Naive thymus-derived CD8-positive, alpha-beta T cell (primary cell): ENCODE data around the gene TERF2IP. TPM values are rescaled to one million over a fixed set of nuclear protein-coding genes. Genes with fewer than 3 reads are reported as not detected.

Experiments used
- ATAC-seq, 2 donors: fragments of 150-1000 bp; cut with Tn5 transposase in 1 of 2; sonication (Bioruptor Pico), chemical (Tn5 transposase) in 1 of 2; 1 replicate in 1 of 2; 2 replicates in 1 of 2; pipeline ENCODE4 v1.10.0; 2021; ENCODE audit warnings: mild to moderate bottlenecking in 2 of 2, moderate library complexity in 2 of 2
- POLR2A ChIA-PET: fragments of 350-600 bp; sonication (Branson Sonifier 250); formaldehyde crosslinking; loops from one replicate; lab custom pipeline; 2021; ENCODE audit warnings: antibody characterized with exemption; lab: Charles Lee
- DNase-seq, 10 donors: peaks; one replicate each; pipeline versions ENCODE4 v3.0.0 to v3.0.0-alpha.2; 2020 to 2022
- H3K27ac Mint-ChIP-seq, 10 donors: one replicate each; pipeline ENCODE4 v1.8.0; 2020 to 2022; ENCODE audit warnings: mild to moderate bottlenecking in 10 of 10, mixed read lengths in 10 of 10, moderate library complexity in 4 of 10, inconsistent platforms in 1 of 10
- H3K27me3 Mint-ChIP-seq, 5 donors: one replicate each; pipeline ENCODE4 v1.8.0; 2021 to 2022; ENCODE audit warnings: mixed read lengths in 5 of 5
- H3K36me3 Mint-ChIP-seq, 3 donors: one replicate each; pipeline ENCODE4 v1.8.0; 2020 to 2022; ENCODE audit warnings: mixed read lengths in 3 of 3, mild to moderate bottlenecking in 2 of 3, inconsistent platforms in 1 of 3
- H3K4me1 Mint-ChIP-seq, 4 donors: one replicate each; pipeline ENCODE4 v1.8.0; 2021 to 2022; ENCODE audit warnings: mixed read lengths in 4 of 4
- H3K4me3 Mint-ChIP-seq, 10 donors: one replicate each; pipeline ENCODE4 v1.8.0; 2020 to 2022; ENCODE audit warnings: mild to moderate bottlenecking in 10 of 10, mixed read lengths in 10 of 10, moderate library complexity in 6 of 10, inconsistent platforms in 1 of 10
- H3K9me3 Mint-ChIP-seq, 9 donors: one replicate each; pipeline ENCODE4 v1.8.0; 2020 to 2022; ENCODE audit warnings: mixed read lengths in 9 of 9, mild to moderate bottlenecking in 3 of 9, inconsistent platforms in 1 of 9, moderate library complexity in 1 of 9
- polyA plus RNA-seq, 3 donors: library from polyadenylated mRNA; unstranded; fragments of 300-500 nt; fragmentation: Illumina TruSeq; gene quantifications; one replicate each; pipeline ENCODE4 v1.2.3, GENCODE V29; 2021
- total RNA-seq, 8 experiments: library from RNA in 2 of 8; stranded (reverse) in 2 of 8; gene quantifications; one replicate each; pipeline ENCODE4 v1.2.3 and lab custom pipeline; 2021 to 2026

The TERF2IP gene
- total RNA-seq = 10 to 100 TPM; 89.8 to 92.1 TPM
- 100 to 1,000 TPM in 2 of 3 donors, 10 to 100 TPM in 1; 96.4 to 137 (median 125) TPM for polyA plus RNA-seq
- total RNA-seq (lab: John Stamatoyannopoulos, UW) = 117 to 180 (median 133) reads per million in 6 experiments

DNA sequence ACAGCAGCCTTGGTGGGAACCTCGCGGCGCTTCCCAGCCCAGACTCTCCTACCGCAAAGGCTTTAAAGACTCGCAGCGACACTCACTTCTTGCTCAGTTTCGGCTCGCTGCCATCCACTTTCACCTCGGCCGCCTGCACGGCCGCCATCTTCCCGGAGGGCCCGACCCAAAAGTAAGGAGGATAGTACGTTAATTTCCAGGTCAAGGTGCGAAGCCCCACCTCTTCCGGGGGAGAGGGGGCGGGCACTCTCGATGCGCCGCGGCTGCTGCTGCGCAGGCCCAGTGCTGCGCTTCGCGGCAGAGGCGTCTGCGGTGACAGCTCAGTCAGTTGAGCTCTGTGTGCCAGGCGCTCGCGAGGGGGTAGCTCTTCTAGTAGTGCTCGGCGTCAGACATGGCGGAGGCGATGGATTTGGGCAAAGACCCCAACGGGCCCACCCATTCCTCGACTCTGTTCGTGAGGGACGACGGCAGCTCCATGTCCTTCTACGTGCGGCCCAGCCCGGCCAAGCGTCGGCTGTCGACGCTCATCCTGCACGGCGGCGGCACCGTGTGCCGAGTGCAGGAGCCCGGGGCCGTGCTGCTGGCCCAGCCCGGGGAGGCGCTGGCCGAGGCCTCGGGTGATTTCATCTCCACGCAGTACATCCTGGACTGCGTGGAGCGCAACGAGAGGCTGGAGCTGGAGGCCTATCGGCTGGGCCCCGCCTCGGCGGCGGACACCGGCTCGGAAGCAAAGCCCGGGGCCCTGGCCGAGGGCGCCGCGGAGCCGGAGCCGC lies at the start of gene TERF2IP, which contains the start of gene KARS1:
Gene TERF2IP, plus strand, starts transcription at position 282 of the 773 bp plus-strand sequence. Its CDS starts 110 bp downstream, at position 392.
Gene KARS1, minus strand, starts transcription at position 174 of the 773 bp plus-strand sequence. Its CDS starts 26 bp downstream, at position 148.
- peaks cover 8 to 43% (median 16%) of the 10 kb centered on the region in 3 donors for H3K36me3 Mint-ChIP-seq

DNA sequence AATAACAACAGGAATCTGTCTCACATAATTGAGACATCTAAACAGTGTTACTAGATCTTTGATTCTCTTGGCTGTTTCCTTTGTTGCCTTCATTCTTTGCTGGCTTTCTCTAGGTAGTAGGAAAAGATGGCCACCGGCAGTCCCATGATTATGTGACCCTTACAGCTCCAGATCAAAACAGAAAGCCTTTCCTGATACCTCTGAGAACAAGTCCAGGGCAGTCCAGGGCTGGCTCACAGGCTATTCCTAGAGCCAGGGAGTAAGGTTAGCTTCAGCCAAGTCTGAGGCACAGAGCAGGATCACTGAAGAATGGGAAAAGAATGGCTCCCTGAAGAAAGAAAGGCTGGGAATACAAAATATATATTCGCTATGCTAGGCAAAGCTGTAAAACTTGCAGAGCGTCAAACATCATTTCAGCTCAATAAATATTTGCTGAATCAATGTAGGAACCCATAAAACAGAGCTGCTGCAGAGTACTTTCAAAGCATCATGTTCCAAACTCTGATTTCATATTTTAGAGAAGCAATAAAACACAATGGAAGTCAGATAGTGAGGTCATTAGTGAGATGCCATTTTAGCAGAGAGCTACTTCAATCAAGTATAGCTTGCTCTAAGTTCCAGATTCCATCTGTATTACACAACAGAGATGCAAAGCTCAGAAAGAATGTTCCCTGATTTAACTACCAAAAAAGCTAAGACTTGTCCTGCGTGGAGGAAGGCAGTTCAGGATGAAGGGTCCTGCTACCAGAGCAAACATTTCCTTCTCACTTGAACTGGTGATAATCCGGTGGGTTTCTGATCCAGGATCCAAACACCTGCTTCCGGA lies 47.9 kb upstream of the TERF2IP start:
- POLR2A ChIA-PET = no interaction called here
- Mint-ChIP-seq H3K36me3 (peaks cover 24 to 79% (median 65%) of the 10 kb centered on the region in 3 donors), H3K27ac (peak overlapping the region in 2 of 10 donors; percentile 32 to 58), H3K4me1 (peaks cover 0 to 2% (median 2%) of the 10 kb centered on the region in 4 donors), H3K9me3 (peaks cover 0 to 10% (median 0%) of the 10 kb centered on the region in 9 donors), H3K4me3 (no peak overlapping the region), H3K27me3 (no peaks in the 10 kb centered on the region)
- DNase-seq (no peak), ATAC-seq (no peak)

More for the DNA sequence above, at the start of gene TERF2IP, which contains the start of gene KARS1:
- DNase-seq = peak; percentile 89 to 96 (median 94)
- peaks cover 0 to 1% (median 0%) of the 10 kb centered on the region in 5 donors for H3K27me3 Mint-ChIP-seq
- peak within 1 kb of the TSS; percentile 93 to 100 (median 98) for H3K4me3 Mint-ChIP-seq
- POLR2A ChIA-PET = interaction anchor here (0.5 to 3.9 kb wide), 31 partner anchors 9 to 1565 kb away, joined by 3 to 119 read pairs (median 5); partner anchors contain the start of genes ADAT1, CFDP1, GABARAPL2 and MLKL
- H3K27ac Mint-ChIP-seq = peak within 1 kb of the TSS; percentile 97 to 99 (median 99)
- H3K4me1 Mint-ChIP-seq = peaks cover 29 to 72% (median 65%) of the 10 kb centered on the region in 4 donors
- peak; percentile 85 for ATAC-seq
- no peaks in the 10 kb centered on the region for H3K9me3 Mint-ChIP-seq

DNA sequence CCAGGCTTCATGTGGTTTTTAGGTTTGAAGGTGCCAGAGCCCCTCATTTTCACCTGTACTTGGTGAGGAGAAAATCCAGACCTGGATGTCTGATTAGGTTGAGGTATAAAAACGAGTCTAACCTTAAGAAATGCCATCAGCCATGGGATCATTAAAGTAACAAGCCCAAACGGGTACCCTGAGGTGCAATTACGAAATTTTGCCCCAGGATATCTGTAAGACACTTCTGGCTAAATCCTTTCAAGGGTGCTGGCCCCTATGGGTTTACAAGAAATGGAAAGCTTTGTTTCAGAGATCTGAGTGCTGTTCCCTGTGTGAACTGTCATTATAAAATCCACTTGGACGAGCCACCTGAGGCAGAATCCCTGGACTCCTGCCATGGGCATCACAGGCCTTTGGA lies 44.3 kb upstream of the TERF2IP start:
- Mint-ChIP-seq H3K27ac (no peak overlapping the region), H3K4me1 (peaks cover 0 to 4% (median 2%) of the 10 kb centered on the region in 4 donors), H3K27me3 (no peaks in the 10 kb centered on the region), H3K36me3 (peaks cover 22 to 85% (median 67%) of the 10 kb centered on the region in 3 donors), H3K9me3 (peaks cover 0 to 10% (median 0%) of the 10 kb centered on the region in 9 donors), H3K4me3 (no peak overlapping the region)
- DNase-seq = no peak
- POLR2A ChIA-PET = no interaction called here
- no peak for ATAC-seq

DNA sequence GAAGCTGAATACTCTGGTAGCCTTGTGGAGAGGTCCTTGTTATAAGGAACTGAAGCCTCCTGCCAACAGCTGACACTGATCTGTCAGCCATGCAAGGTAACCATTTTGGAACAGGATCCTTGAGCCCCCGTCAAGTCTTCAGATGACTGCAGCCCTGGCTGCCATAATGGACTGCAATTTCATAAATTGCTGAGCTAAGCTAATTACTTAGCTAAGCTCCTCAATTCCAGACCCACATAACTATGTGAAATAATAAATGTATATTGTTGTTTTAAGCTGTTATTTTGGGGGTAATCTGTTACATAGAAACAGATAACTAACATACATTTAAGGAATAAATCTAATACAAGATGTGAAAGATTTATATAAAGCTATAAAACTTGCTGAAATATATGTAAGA lies 41.1 kb upstream of the TERF2IP start:
- ATAC-seq (no peak), DNase-seq (no peak)
- no peak overlapping the region for H3K4me3 Mint-ChIP-seq
- H3K27me3 Mint-ChIP-seq = no peaks in the 10 kb centered on the region
- peaks cover 0 to 10% (median 0%) of the 10 kb centered on the region in 9 donors for H3K9me3 Mint-ChIP-seq
- peaks cover 0 to 11% (median 2%) of the 10 kb centered on the region in 4 donors for H3K4me1 Mint-ChIP-seq
- H3K36me3 Mint-ChIP-seq = peaks cover 20 to 87% (median 49%) of the 10 kb centered on the region in 3 donors
- peak overlapping the region in 1 of 10 donors; percentile 43 for H3K27ac Mint-ChIP-seq
- POLR2A ChIA-PET = no interaction called here

- H3K4me1 Mint-ChIP-seq = peaks cover 2 to 24% (median 13%) of the 10 kb centered on the region in 4 donors
- H3K9me3 Mint-ChIP-seq = no peaks in the 10 kb centered on the region
- ATAC-seq = no peak
- H3K4me3 Mint-ChIP-seq = no peak overlapping the region
- POLR2A ChIA-PET = interaction anchor here (1.1 kb wide), 1 partner anchor 33 kb away, joined by 3 read pairs; the partner anchor contains the start of genes KARS1 and TERF2IP
- H3K27ac Mint-ChIP-seq = peak overlapping the region in 2 of 10 donors; percentile 40 to 47
- H3K27me3 Mint-ChIP-seq = no peaks in the 10 kb centered on the region
- DNase-seq = no peak
- peaks cover 4 to 90% (median 35%) of the 10 kb centered on the region in 3 donors for H3K36me3 Mint-ChIP-seq
Measured at GRCh38 chr16:75614066-75614897, 33.3 kb upstream of the TERF2IP start.

DNA sequence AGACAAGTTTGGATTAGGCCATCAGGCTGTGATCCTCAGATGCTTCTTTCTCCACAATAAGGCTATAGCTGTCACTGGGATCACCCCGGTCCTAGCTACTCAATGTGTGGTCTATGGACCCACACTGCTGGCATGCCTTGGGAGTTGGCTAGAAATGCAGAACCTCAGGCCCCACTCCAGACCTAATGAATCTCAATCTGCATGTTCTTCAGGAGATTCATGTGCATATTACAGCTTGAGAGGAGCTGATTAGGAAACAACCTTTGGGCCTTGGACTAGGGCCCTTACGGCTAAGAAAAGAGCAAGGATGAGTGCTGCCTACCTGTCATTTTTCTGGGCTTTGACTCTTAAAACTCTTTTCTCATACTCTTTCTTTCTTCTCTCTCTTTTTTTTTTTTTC lies 32.0 kb upstream of the TERF2IP start:
- Mint-ChIP-seq H3K4me3 (peak overlapping the region in 1 of 10 donors; percentile 62), H3K36me3 (peaks cover 4 to 87% (median 32%) of the 10 kb centered on the region in 3 donors), H3K27ac (peak overlapping the region in 6 of 10 donors; percentile 40 to 87 (median 82)), H3K27me3 (no peaks in the 10 kb centered on the region), H3K4me1 (peaks cover 6 to 32% (median 18%) of the 10 kb centered on the region in 4 donors), H3K9me3 (no peaks in the 10 kb centered on the region)
- DNase-seq (no peak), ATAC-seq (no peak)
- POLR2A ChIA-PET = interaction anchor here (1.0 to 1.1 kb wide), 2 partner anchors 32 to 33 kb away, joined by 3 to 5 read pairs; partner anchors contain the start of genes KARS1 and TERF2IP

- Mint-ChIP-seq H3K4me3 (peak overlapping the region in 5 of 10 donors; percentile 4 to 62 (median 18)), H3K27me3 (no peaks in the 10 kb centered on the region), H3K27ac (peak overlapping the region in 8 of 10 donors; percentile 67 to 87 (median 83)), H3K36me3 (peaks cover 4 to 86% (median 32%) of the 10 kb centered on the region in 3 donors), H3K9me3 (no peaks in the 10 kb centered on the region), H3K4me1 (peaks cover 14 to 41% (median 28%) of the 10 kb centered on the region in 4 donors)
- POLR2A ChIA-PET = interaction anchor here (1.0 kb wide), 1 partner anchor 32 kb away, joined by 5 read pairs; no protein-coding TSS in a partner anchor
- no peak for DNase-seq
- ATAC-seq = peak in 1 of 2 donors; percentile 37
Measured at GRCh38 chr16:75616521-75617010, 31.0 kb upstream of the TERF2IP start.

DNA sequence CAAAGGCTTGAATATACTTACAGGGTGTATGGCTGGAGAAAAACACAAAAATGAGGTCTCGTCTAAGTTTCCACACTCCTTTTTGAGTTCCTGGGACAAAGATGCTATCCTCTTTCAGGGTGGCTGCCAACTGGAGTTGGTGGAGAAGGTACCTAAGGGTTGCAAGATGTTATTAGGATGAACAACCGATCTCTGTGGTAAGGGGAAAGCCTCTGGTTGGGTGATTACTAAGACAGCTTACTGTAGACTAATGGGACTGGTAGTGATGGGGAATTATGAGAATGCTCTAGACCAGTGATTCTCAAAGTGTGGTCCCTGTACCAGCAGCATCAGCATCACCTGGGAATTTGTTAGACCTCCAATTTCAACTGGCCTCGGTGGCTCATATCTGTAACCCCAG lies 30.5 kb upstream of the TERF2IP start:
- H3K36me3 Mint-ChIP-seq = peaks cover 4 to 84% (median 30%) of the 10 kb centered on the region in 3 donors
- ATAC-seq (no peak), DNase-seq (no peak)
- peak overlapping the region in 7 of 10 donors; percentile 1 to 87 (median 67) for H3K27ac Mint-ChIP-seq
- H3K27me3 Mint-ChIP-seq = no peaks in the 10 kb centered on the region
- peaks cover 15 to 47% (median 33%) of the 10 kb centered on the region in 4 donors for H3K4me1 Mint-ChIP-seq
- POLR2A ChIA-PET = no interaction called here
- H3K9me3 Mint-ChIP-seq = no peaks in the 10 kb centered on the region
- H3K4me3 Mint-ChIP-seq = peak overlapping the region in 2 of 10 donors; percentile 18 to 26

GRCh38 chr16:75618780-75619179 lies 28.8 kb upstream of the TERF2IP start:
- Mint-ChIP-seq H3K4me3 (no peak overlapping the region), H3K4me1 (peaks cover 17 to 59% (median 38%) of the 10 kb centered on the region in 4 donors), H3K27ac (peak overlapping the region in 3 of 10 donors; percentile 18 to 77 (median 66)), H3K9me3 (no peaks in the 10 kb centered on the region), H3K36me3 (peaks cover 4 to 68% (median 17%) of the 10 kb centered on the region in 3 donors), H3K27me3 (no peaks in the 10 kb centered on the region)
- DNase-seq (no peak), ATAC-seq (no peak)
- POLR2A ChIA-PET = interaction anchor here (0.7 kb wide), 1 partner anchor 68 kb away, joined by 5 read pairs; no protein-coding TSS in a partner anchor

GRCh38 chr16:75620326-75621169 lies 27.0 kb upstream of the TERF2IP start:
- Mint-ChIP-seq H3K4me1 (peaks cover 19 to 57% (median 41%) of the 10 kb centered on the region in 4 donors), H3K4me3 (peak overlapping the region in 9 of 10 donors; percentile 10 to 99 (median 68)), H3K27me3 (no peaks in the 10 kb centered on the region), H3K27ac (peak overlapping the region; percentile 52 to 99 (median 94)), H3K36me3 (peaks cover 4 to 54% (median 9%) of the 10 kb centered on the region in 3 donors), H3K9me3 (no peaks in the 10 kb centered on the region)
- ATAC-seq = no peak
- DNase-seq = peak in 1 of 10 donors; percentile 52
- POLR2A ChIA-PET = interaction anchor here (2.8 to 4.2 kb wide), 2 partner anchors 28 to 104 kb away, joined by 22 to 119 read pairs; partner anchors contain the start of genes KARS1 and TERF2IP
